ENCODE data around the gene PHLDA2. TPM values are rescaled to one million over a fixed set of nuclear protein-coding genes. Genes with fewer than 3 reads are reported as not detected.

The PHLDA2 gene
- total RNA-seq, 1 donor from 2014 or later: 4.2 TPM

GRCh38 chr11:2929950-2930703 is 907 bp upstream of the PHLDA2 start:
- no peak for DNase-seq

GRCh38 chr11:2929531-2929949 is 320 bp upstream of the PHLDA2 start:
- no peak for DNase-seq

GRCh38 chr11:2927851-2928604 is 1.2 kb downstream of the PHLDA2 start:
- DNase-seq: no peak

GRCh38 chr11:2927121-2927800 is 2.0 kb downstream of the PHLDA2 start:
- DNase-seq: no peak

- no peak for DNase-seq
Observed at GRCh38 chr11:2926611-2927051, 2.6 kb downstream of the PHLDA2 start.

GRCh38 chr11:2924821-2925675 is 4.2 kb downstream of the PHLDA2 start:
- no peak for DNase-seq

GRCh38 chr11:2924381-2924780 is 4.8 kb downstream of the PHLDA2 start:
- DNase-seq: no peak

- DNase-seq: no peak
Observed at GRCh38 chr11:2923446-2924375, 5.5 kb downstream of the PHLDA2 start.

GRCh38 chr11:2922655-2923054 is 6.6 kb downstream of the PHLDA2 start:
- no peak for DNase-seq

- no peak for DNase-seq
Observed at GRCh38 chr11:2921742-2922493, 7.3 kb downstream of the PHLDA2 start.

- DNase-seq: no peak
Observed at GRCh38 chr11:2921261-2921660, 8.0 kb downstream of the PHLDA2 start.

- DNase-seq: no peak
Observed at GRCh38 chr11:2920343-2920742, 8.9 kb downstream of the PHLDA2 start.

- no peak for DNase-seq
Observed at GRCh38 chr11:2919837-2920236, 9.4 kb downstream of the PHLDA2 start.

GRCh38 chr11:2919188-2919587 is 10.0 kb downstream of the PHLDA2 start:
- DNase-seq: no peak

GRCh38 chr11:2917842-2918490 is 11.3 kb downstream of the PHLDA2 start:
- DNase-seq: no peak

GRCh38 chr11:2916892-2917645 is 12.2 kb downstream of the PHLDA2 start:
- no peak for DNase-seq

GRCh38 chr11:2916114-2916891 is 12.9 kb downstream of the PHLDA2 start:
- DNase-seq: no peak

GRCh38 chr11:2915473-2915872 is 13.7 kb downstream of the PHLDA2 start:
- no peak for DNase-seq

Measured in skin of body (tissue), 2 donors.